ENCODE results near the gene TFF1.
A peak's percentile ranks its signal among the peaks of the same experiment; 100 is the strongest.

TFF1 gene

DNA sequence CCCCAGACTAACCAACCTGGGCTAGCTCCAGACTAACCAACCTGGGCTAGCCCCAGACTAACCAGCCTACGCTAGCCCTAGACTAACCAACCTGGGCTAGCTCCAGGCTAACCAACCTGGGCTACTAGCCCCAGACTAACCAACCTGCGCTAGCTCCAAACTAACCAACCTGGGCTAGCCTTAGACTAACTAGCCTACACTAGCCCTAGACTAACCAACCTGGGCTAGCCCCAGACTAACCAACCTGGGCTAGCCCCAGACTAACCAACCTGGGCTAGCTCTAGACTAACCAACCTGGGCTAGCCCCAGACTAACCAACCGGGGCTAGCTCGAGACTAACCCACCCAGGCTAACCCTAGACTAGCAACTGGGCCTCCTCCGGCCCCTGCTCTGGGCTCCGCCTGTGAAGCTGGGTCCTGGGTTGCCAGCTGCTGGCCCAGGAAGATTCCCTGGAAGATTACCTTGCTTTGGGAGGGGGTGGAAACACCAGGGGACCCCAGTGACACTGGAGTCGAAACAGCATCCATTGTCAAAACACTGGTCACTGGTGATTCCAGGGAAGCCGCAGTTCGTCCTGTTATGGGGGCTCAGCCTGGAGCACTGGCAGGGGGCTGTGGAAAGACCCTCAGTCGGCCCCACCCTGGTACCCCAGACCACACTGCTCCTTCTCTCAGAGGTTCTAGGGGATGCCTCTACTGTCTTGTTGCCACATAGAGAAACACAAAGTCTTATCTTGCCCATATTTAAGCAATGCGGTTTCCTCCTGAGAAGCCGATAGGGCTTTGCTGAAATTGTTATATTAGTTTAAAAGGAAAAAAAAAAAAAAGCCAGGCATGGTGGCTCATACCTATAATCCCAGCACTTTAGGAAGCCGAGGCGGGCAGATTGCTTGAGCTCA, 16.7 kb downstream of the TFF1 start:
- Histone ChIP-seq H3K9ac (ENCODE audit: low read length) (no peak overlapping the region), H3K36me3 (replicated peaks; ENCODE audit: insufficient read depth, low read length) (no peaks in the 10 kb centered on the region), H4K20me1 (ENCODE audit: insufficient read depth, low read length) (no peaks in the 10 kb centered on the region), H3K27ac (ENCODE audit: low read length) (no peak overlapping the region), H3K4me1 (ENCODE audit: low read length) (no peaks in the 10 kb centered on the region), H3K79me2 (ENCODE audit: low read length) (no peaks in the 10 kb centered on the region), H3K27me3 (replicated peaks; ENCODE audit: insufficient read depth, low read length) (peaks cover 100% of the 10 kb centered on the region), H2AFZ (ENCODE audit: low read length) (no peak overlapping the region), H3K4me2 (ENCODE audit: low read depth, low read length) (no peak overlapping the region), H3K9me2 (replicated peaks; ENCODE audit: insufficient read depth, low read length) (no peaks in the 10 kb centered on the region), H3K9me3 (replicated peaks; ENCODE audit: insufficient read depth, low read length) (no peaks in the 10 kb centered on the region), H3F3A (ENCODE audit: insufficient read depth, low read length) (no peaks in the 10 kb centered on the region), H3K4me3 (ENCODE audit: low read length) (no peak overlapping the region)
- DNase-seq = no peak
- TF ChIP-seq EZH2phosphoT487 (IDR thresholded peaks at IDR 0.05; ENCODE audit: low read length) = no peak
- TF ChIP-seq EZH2 (optimal IDR thresholded peaks at IDR 0.05; ENCODE audit: low read depth, low read length) = peak; percentile 49
- TF ChIP-seq CTCF (IDR thresholded peaks at IDR 0.05; ENCODE audit: low read length) = no peak

- TF ChIP-seq CTCF (IDR thresholded peaks at IDR 0.05; ENCODE audit: low read length) (no peak), EZH2phosphoT487 (IDR thresholded peaks at IDR 0.05; ENCODE audit: low read length) (no peak), EZH2 (optimal IDR thresholded peaks at IDR 0.05; ENCODE audit: low read depth, low read length) (no peak)
- Histone ChIP-seq H3K9me3 (replicated peaks; ENCODE audit: insufficient read depth, low read length) (no peaks in the 10 kb centered on the region), H3K79me2 (ENCODE audit: low read length) (no peaks in the 10 kb centered on the region), H3K4me1 (ENCODE audit: low read length) (no peaks in the 10 kb centered on the region), H3K27me3 (replicated peaks; ENCODE audit: insufficient read depth, low read length) (peaks cover 100% of the 10 kb centered on the region), H3K27ac (ENCODE audit: low read length) (no peak overlapping the region), H3F3A (ENCODE audit: insufficient read depth, low read length) (no peaks in the 10 kb centered on the region), H3K9me2 (replicated peaks; ENCODE audit: insufficient read depth, low read length) (no peaks in the 10 kb centered on the region), H3K9ac (ENCODE audit: low read length) (no peak overlapping the region), H3K4me2 (ENCODE audit: low read depth, low read length) (no peak overlapping the region), H3K36me3 (replicated peaks; ENCODE audit: insufficient read depth, low read length) (no peaks in the 10 kb centered on the region), H4K20me1 (ENCODE audit: insufficient read depth, low read length) (no peaks in the 10 kb centered on the region), H2AFZ (ENCODE audit: low read length) (no peak overlapping the region), H3K4me3 (ENCODE audit: low read length) (no peak overlapping the region)
- no peak for DNase-seq
These were observed 17.6 kb downstream of the TFF1 start for GRCh38 chr21:42348762-42349161.

DNA sequence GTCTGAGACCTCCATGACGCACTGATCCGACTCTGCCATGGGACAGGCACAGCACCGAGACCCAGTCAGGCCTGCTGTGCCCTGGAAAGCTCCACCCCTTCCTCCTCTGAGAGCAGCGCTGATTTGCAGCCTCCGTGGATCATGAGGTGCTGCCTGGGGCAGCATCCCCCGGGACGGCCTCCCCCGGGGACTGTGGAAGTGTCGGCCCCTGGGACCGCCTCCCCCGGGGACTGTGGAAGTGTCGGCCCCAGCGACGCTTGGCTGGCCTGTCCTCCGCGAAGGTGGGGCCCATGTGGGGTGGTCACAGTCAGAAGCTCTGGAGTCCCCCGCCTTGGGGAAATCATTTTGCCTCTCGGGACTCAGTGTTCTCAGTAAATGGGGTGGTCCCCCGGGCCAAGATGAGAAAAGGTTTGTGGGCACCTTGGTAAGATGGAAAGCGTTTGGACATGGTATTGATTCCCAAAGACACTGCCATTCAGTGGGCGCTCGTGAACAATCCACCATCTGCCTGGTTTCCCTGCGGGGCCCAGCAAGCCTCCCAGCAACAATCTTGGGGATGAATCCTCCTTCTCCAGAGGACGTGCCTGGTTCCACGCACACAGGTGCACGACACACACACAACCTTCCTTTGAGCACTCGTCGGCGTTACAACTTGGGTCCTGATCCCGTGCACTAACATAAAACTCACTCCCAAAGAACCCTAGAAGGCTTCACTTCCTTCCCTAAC, 18.6 kb downstream of the TFF1 start:
- Histone ChIP-seq H3K9me2 (replicated peaks; ENCODE audit: insufficient read depth, low read length) (no peaks in the 10 kb centered on the region), H2AFZ (ENCODE audit: low read length) (no peak overlapping the region), H3K4me3 (ENCODE audit: low read length) (no peak overlapping the region), H3K9ac (ENCODE audit: low read length) (no peak overlapping the region), H3K36me3 (replicated peaks; ENCODE audit: insufficient read depth, low read length) (no peaks in the 10 kb centered on the region), H3K27ac (ENCODE audit: low read length) (no peak overlapping the region), H3F3A (ENCODE audit: insufficient read depth, low read length) (no peaks in the 10 kb centered on the region), H3K79me2 (ENCODE audit: low read length) (no peaks in the 10 kb centered on the region), H4K20me1 (ENCODE audit: insufficient read depth, low read length) (no peaks in the 10 kb centered on the region), H3K9me3 (replicated peaks; ENCODE audit: insufficient read depth, low read length) (no peaks in the 10 kb centered on the region), H3K27me3 (replicated peaks; ENCODE audit: insufficient read depth, low read length) (peaks cover 100% of the 10 kb centered on the region), H3K4me1 (ENCODE audit: low read length) (no peaks in the 10 kb centered on the region), H3K4me2 (ENCODE audit: low read depth, low read length) (no peak overlapping the region)
- no peak for TF ChIP-seq EZH2phosphoT487 (IDR thresholded peaks at IDR 0.05; ENCODE audit: low read length)
- no peak for TF ChIP-seq CTCF (IDR thresholded peaks at IDR 0.05; ENCODE audit: low read length)
- no peak for TF ChIP-seq EZH2 (optimal IDR thresholded peaks at IDR 0.05; ENCODE audit: low read depth, low read length)
- no peak for DNase-seq
